ENCODE results near the gene SLC44A5. TPM values are rescaled to one million over a fixed set of nuclear protein-coding genes. Genes with fewer than 3 reads are reported as not detected.
"Not testable (repeated sequence)": the region's sequence is repeated elsewhere in the genome, so short reads cannot be mapped to it uniquely, and the experiment has no call there.

Gene SLC44A5
- total RNA-seq, result under 1 TPM; 0.15 to 0.23 TPM

DNA sequence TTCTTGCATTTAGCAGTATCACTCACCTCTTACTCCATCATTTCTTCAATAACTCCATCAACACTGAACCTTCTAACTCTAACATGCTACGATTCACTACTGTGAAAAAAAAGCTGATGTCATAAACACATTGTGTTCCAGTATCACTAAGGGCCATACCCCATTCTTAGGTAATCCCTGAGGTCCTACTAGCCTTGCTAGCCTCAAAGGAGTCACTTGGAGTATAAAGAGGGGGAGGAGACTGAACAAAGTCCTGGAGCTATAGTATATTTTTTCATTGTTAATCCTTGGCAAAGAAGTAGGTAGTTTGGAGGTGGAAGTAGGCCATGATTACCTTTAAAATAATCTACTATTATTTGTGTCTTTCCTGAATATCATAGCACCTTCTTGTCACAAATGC, at the start of gene SLC44A5:
SLC44A5 (minus strand) TSS at position 101 of the 400 bp plus-strand sequence. CDS start 69,667 bp downstream, outside the sequence.
- ChIA-PET POLR2A (no interaction called here), CTCF (no interaction called here)

DNA sequence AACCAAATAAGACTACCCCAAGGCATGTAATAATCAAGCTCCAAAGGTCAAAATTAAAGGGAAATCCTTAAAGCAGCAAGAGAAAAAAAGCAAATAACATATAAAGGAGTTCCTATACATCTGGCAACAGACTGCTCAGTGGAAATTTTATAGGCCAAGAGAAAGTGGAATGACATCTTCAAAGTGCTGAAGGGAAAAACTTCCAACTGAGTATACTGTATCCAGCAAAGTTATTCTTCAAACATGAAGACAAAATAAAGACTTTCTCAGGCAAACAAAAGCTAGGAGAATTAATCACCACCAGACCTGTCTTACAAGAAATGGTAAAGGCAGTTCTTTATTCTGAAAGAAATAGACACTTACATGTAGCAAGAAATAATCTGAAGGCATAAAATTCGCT, 45.0 kb upstream of the SLC44A5 start:
- POLR2A ChIA-PET, result no interaction called here

DNA sequence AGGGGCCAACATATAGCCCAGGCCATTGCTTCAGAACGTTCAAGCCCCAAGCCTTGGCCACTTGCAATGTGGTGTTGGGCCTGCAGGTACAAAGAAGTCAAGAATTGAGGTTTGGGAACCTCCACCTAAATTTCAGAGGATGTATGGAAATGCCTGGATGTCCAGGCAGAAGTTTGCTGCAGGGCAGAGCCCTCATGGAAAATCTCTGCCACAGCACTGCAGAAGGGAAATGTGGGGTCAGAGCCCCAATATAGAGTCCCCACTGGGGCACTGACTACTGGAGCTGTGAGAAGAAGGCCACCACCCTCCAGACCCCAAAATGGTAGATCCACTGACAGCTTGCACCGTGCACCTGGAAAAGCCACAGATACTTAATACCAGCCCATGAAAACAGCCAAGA, 36.3 kb upstream of the SLC44A5 start:
- CTCF ChIA-PET, result not testable (repeated sequence)

More for the DNA sequence above, 45.0 kb upstream of the SLC44A5 start:
- CTCF ChIA-PET, result no interaction called here

DNA sequence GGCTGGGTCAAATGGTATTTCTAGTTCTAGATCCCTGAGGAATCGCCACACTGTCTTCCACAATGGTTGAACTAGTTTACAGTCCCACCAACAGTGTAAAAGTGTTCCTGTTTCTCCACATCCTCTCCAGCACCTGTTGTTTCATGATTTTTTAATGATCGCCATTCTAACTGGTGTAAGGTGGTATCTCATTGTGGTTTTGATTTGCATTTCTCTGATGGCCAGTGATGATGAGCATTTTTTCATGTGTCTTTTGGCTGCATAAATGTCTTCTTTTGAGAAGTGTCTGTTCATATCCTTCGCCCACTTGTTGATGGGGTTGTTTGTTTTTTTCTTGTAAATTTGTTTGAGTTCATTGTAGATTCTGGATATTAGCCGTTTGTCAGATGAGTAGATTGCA, 34.2 kb upstream of the SLC44A5 start:
- POLR2A ChIA-PET, CTCF ChIA-PET: not testable (repeated sequence)

More for the DNA sequence above, 36.3 kb upstream of the SLC44A5 start:
- POLR2A ChIA-PET, result not testable (repeated sequence)

DNA sequence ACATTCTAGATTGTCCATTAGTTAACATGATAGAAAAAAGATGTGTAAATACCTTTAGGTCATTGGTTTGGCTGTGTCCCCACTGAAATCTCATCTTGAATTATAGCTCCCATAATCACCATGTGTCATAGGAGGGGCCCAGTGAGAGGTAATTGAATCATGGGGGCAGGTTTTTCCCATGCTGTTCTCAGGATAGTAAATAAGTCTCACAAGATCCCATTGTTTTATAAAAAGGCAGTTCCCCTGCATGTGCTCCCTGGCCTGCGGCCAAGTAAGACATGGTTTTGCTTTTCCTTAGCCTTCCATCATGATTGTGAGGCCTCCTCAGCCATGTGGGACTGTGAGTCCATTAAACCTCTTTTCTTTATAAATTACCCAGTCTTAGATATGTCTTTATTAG, 32.5 kb upstream of the SLC44A5 start:
- CTCF ChIA-PET, result no interaction called here
- POLR2A ChIA-PET, result no interaction called here

DNA sequence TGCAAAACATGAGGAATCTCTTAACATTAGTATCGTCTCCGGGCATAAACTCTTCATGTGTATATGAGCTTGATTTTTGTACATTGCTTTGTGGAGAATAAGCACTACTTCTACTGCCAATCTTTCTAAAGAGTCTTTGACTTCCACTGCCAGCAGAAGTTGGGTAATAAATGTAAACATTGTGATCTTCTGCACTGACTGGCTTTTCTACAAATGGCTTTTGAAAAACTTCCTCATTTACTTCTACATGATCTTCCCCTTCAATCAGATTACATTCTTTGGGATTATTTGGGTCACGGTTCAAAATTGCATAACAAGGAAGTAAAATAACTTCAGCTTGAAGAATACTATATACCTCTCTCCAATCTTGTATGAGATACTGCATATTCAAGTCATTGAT, 30.4 kb upstream of the SLC44A5 start:
- CTCF ChIA-PET, result no interaction called here
- POLR2A ChIA-PET, result no interaction called here

DNA sequence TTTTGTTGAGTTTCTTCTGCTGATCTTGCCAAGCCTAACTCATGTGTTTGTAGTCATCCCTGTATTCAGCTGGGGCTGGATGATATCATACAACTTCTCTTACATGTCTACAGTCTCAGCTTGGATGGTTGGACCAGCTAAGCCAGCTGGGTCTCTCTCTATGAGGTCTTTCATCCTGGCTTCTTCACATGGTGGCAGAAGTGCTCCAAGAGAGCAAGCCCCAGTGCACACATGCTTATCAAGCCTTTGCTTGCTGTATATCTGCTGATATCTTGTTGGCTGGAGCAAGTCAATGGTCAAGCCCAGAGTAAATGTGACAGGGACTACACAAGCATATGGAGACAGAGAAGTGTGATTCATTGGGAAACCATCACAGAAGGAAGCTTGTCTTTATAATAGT, 29.2 kb upstream of the SLC44A5 start:
- ChIA-PET CTCF (no interaction called here), POLR2A (no interaction called here)

DNA sequence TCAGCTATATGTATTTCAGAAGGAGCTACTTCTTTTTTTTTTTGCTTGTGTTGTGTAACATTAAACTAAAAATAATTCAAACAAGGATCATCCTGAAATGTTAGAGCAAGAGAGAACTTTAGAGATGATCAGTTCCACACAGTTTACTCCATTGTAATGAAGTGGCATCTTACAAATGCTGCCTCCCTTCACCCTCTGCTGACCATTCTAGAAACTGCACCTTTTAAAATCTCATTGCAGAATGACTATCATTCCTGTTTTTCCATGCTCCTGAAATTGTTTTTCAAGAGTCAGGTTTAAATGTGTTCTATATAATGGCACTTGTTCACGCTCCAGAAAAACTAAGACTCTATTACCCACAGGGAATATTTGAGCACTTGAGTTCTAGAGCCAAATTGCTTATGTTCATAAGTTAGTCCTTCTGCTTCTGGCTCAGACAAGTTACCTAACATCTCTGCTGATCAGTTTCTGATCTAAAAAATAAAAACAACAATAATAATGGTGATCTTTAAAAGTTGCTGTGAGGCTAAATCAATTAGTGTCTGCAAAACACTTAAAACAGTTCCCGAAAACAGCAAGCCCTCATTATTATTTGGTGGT, 21.5 kb upstream of the SLC44A5 start:
- CTCF ChIA-PET, result no interaction called here
- POLR2A ChIA-PET, result no interaction called here

DNA sequence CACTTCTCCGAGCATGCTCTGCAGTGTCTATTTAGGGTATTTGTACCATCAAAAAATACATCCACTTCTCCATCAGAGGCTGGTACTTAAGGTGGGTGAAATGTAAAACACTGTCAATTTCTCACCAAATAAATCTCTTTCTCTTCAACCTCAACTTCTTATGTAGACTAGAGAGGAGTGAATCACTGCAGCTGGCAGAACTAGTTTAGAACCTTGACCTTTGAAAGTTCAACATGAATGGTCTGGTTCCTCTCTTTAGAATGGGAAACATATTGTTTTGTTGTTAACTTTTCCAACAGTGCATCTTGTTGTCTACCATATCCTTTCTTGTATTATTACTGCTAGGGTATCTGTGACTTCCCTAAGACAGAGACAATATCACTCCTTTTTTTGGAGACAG, 20.1 kb upstream of the SLC44A5 start:
- ChIA-PET POLR2A (no interaction called here), CTCF (no interaction called here)

DNA sequence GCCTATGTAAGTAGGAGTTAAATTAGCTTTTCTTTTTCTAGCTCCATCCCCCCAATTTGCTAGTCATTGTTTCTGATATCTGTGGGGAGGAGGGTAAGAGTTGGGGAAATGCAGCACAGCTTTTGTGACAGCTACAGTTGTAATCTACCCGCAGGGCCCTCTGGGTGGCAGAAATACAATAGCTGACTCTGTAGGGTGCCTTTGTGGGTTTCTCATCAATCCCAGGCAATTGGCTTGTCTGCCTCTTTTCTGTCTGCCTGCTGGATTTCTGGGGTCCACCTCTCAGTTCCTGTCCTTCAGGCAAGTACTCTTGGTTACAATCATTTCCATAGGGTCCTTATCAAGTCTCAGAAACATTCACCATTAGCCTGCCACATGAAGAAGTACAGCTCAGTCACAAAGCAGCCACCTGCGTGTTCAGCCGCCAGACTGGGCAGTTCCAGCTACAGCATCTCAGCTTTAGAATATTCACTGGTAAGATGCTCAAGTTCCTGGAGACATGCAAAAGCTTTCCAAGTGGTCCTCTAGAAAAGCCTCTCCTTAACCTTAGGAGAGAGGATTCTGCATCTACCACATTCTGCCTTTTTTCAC, 19.2 kb upstream of the SLC44A5 start:
- CTCF ChIA-PET, result no interaction called here
- POLR2A ChIA-PET, result no interaction called here

DNA sequence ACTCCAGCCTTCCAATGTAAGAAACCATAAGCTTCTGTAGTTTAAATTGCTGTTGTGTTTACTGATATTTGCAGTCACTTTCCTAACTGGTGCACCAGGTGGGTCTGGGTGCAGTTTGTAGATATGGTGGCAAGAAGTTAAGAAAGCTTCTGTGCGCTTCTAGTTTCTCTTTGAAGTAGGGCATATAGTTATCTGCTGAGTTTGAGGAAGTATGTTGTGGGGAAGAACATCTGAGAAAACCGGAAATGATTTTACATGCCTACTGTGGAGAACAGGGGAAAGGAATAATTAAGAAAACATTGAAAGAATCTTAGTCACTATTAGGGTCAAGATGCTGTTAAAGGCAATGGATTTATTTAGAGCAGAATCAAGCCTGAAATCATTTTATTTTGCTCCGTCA, 14.9 kb upstream of the SLC44A5 start:
- POLR2A ChIA-PET, result no interaction called here
- CTCF ChIA-PET, result no interaction called here

DNA sequence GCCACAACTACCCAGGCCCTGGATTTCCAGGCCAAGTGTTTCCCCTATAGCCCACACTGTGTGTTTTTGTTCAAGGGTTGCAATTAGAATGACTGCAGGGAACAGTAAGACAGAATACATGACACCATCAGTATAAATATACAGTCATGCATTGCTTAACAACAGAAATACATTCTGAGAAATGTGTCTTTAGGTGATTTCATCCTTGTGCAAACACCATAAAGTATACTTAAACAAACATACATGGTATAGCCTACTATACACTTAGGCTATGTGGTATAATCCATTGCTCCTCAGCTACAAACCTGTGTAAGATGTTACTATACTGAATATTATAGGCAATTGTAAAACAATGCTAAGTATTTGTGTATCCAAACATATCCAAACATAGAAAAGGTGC, 7.5 kb upstream of the SLC44A5 start:
- ChIA-PET CTCF (no interaction called here), POLR2A (no interaction called here)

DNA sequence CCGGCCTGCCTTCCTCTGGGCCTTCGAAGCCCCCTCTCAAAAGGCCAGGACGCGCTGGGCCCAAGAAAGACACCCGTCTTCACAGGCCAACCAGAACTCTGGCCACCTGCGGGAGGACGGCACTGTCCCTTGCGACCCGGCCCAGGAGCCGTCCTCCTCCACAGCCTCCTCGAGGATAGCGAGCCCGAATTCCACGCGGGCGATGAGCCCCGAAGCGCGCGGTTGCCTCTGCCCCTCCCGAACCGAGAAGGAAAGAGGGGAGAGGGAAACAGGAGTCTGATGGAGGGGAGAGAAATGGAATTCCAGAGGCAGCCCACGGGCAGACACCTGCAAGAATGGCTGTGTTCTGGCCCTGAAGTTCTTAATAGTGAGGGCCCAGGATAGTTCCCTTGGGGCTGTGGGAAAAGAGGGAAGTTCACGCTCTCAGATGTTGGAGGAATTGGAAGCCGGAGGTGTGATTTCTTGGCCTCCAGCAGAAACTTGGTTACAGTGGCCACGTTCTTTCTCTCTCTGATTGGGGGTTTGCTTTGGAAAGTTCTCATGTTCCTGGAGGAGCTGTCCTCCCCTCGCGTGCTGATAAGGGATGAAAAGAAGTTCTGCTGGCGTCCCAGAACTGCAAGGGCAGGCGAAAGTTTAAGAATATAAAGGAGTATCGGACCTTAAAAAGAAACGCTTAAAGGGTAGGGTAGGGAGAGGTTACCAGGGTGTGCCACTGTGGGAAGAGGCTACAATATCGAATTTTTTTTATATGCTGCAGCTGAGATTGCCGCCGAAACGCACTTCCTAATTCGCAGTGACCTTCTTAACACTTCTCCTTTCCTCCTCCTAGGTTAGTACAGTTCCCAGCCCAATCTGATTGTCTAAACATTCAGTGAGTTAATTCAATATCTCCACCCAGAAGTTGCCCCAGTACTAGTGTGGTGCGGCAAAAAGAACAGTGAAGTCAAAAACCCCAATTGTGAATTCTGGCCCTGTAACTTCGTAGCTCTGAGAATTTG, 5.8 kb upstream of the SLC44A5 start:
- CTCF ChIA-PET, result no interaction called here
- POLR2A ChIA-PET, result no interaction called here

DNA sequence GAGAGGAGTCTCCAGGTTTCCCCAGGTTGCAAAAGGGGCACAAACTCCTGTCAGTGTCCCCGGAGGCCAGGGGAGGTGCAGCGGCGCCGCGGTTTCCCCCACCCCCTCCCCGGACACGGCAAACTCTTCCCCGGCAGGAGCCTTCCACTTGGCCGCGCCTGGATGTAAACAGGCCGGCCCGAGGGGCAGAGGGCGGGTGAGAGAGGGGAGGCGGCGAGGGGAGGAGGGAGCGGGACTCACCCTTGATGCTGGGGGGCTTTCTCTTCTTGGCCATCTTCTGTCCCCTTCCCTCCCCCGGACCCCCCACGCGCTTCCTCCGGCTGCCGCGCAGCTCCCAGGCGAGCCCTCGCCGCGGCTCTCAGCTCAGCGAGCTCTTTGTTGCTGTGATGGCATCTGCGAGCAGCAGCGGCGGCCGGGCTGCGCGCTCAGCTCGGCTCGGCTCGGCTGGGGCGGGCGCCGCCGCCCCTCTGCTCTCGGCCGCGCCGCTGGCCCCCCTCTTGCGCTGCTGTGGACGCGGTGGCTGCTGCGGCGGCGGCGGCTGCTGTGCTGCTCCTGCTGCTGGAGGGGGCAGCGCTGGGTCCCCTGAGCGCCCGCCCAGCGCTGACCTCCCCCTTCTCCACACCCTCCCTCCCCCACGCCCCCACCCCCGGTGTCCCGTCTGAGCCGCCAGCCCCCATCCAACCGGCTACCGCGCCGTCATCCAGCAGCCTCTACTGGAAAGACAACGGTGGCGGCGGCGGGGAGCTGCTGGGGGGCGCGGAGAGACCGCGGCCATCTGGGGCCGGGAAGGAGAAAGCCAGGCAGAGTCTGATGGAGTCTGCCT, 4.9 kb upstream of the SLC44A5 start:
- POLR2A ChIA-PET, result no interaction called here
- CTCF ChIA-PET, result no interaction called here

DNA sequence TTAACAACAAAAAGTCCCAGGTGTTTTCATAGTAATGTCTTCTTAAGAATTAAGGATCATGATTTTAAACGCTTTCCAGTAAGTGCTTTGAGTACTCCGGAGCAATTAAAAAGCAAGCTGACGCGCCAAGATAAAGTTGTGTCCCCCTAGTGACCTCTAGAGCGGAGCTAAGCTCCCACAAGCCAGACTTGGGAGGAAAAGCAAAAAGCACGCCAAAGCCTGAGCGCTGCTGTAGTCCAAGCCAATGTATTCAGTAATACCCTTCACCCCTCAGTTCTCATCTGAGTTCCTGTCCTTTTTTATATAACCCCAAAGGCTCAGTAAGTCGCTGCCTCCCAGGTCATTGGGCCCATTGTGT, 3.5 kb upstream of the SLC44A5 start:
- POLR2A ChIA-PET, result no interaction called here
- CTCF ChIA-PET, result no interaction called here

DNA sequence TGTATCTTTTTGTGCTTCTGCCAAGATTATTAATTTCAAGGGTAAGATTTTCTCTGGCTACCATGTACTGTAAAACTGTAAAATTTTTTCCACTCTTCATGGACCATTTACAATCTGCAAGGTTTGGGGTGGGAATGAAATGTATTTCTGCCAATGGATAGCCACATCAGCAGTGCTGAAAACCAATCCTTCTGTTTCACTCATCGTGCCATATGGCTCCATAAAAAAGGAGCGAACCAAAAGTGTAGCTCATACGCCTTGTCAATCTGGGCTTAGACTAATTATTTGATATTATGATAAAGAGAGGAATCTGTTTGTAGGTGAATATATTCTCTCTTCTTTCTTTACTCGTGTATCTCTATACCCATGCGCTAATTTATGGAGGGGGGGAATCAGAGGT, 3.0 kb upstream of the SLC44A5 start:
- CTCF ChIA-PET, result no interaction called here
- POLR2A ChIA-PET, result no interaction called here

DNA sequence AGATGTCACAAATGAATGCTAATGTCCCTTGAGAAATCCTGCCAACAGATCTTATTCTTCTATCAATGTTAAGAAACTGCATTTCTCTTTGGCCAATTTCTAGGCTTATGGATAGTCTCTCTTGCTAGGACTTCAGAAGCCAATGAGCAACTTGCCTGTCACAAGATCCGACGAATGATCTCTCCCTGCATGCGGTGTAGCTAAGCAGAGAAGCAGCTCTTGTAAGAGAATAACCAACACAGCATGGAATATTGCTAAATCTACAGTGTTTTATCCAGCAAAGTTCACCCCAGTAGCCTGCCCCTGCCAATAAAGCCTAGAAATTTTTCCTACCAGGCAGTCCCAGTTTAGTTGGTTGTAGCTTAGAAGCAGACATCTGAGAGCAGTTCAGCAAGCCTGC, 2.1 kb upstream of the SLC44A5 start:
- POLR2A ChIA-PET, result no interaction called here
- CTCF ChIA-PET, result no interaction called here

DNA sequence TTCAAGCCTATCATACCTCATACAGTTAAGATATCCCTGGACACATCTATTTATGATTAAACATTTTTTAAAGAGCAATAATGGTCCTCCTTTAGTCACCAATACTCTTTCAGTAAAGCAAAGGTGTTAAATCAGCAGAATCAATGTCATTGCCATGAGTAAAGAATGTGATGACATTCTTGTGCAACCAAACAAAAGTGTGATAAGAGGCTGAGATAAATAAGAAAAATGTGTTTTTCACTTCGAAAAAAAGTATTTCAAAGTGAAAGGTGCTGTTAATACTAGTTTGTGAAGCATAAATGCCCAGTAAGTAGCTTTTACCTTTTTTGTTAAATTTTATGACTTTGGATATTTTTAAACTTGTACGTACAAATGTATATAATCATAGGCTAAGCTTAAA, 8.4 kb downstream of the SLC44A5 start:
- CTCF ChIA-PET, result no interaction called here
- POLR2A ChIA-PET, result no interaction called here

DNA sequence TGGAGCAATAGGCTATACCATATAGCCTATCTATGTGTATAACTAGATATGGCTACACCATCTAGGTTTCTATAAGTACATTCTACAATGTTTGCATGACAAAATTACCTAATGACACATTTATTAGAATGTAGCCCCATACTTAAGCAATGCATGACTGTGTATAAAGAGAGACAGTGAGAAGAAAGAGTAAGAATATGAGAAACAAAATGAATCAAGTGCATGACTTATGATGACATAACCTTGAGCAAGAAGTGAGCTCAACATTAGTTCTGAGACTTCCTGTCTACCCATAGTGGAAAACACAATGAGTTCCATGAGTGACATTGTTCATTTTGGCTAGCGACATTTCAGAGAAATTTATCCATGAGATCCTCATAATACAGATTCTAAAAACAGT, 10.1 kb downstream of the SLC44A5 start:
- CTCF ChIA-PET, result no interaction called here
- POLR2A ChIA-PET, result no interaction called here

DNA sequence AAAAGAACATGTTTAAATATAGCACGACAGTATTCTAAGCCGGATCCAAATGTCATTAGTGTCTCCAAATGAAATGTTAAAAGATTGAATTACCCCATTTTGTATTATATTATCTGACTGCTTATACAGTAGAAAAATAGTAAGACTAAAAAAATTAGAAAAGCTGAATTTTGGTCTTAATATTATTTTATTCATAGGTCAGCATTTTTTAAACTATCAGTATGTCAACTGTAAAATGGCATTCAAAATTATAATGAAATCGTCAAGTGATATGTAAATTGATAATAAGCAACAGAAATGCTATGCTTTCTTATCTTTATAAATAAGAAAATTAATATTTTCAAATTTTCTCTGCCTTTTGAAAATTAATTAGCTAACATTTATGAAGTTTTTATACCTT, 16.6 kb downstream of the SLC44A5 start:
- POLR2A ChIA-PET, result no interaction called here

DNA sequence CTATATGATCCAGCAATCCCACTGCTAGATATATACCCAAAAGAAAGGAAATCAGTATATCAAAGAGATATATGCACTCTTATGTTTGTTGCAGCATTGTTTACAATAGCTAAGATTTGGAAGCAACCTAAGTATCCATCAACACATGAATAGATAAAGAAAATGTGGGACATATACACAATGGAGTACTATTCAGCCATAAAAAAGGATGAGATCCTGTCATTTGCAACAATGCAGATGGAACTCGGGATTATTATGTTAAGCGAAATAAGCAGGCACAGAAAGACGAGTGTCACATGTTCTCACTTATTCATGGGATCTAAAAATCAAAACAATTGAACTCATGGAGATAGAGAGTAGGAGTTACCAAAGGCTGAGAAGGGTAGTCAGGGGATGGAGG, 17.5 kb downstream of the SLC44A5 start:
- POLR2A ChIA-PET, CTCF ChIA-PET: not testable (repeated sequence)

More for the DNA sequence above, 16.6 kb downstream of the SLC44A5 start:
- CTCF ChIA-PET, result no interaction called here
